Cardiac muscle cell (in vitro differentiated cells and primary cell): ENCODE data around the gene SSU72. TPM values are rescaled to one million over a fixed set of nuclear protein-coding genes. Genes with fewer than 3 reads are reported as not detected.

Source experiments
- DNase-seq, 2 donors: peaks; one replicate each; pipeline versions ENCODE4 v3.0.0 to v3.0.0-alpha.2; 2010 to 2017; ENCODE audit warnings: low read depth in 1 of 2, low spot score in 1 of 2
- H3K27ac ChIP-seq: fragments of 200-600 bp; sonication (generic); 2 replicates; pipeline ENCODE4 v1.5.1; 2016
- H3K27me3 ChIP-seq: fragments of 200-600 bp; sonication (generic); 2 replicates; pipeline ENCODE4 v1.6.0; 2016; ENCODE audit warnings: control low read depth
- H3K36me3 ChIP-seq: fragments of 200-600 bp; sonication (generic); 2 replicates; pipeline ENCODE4 v1.5.1; 2016; ENCODE audit warnings: control low read depth
- H3K4me1 ChIP-seq: fragments of 200-600 bp; sonication (generic); 2 replicates; pipeline ENCODE4 v1.8.1; 2017; ENCODE audit warnings: low read depth, mild to moderate bottlenecking, mixed run types
- H3K4me3 ChIP-seq: fragments of 200-600 bp; sonication (generic); 2 replicates; pipeline ENCODE4 v1.5.1; 2016; ENCODE audit warnings: mild to moderate bottlenecking
- H3K9me3 ChIP-seq: fragments of 200-600 bp; sonication (generic); 2 replicates; pipeline ENCODE4 v1.5.1; 2017; ENCODE audit warnings: low read depth, mild to moderate bottlenecking, control low read depth
- CTCF ChIP-seq: IDR thresholded peaks from 2 replicates; pipeline ENCODE4 v1.5.1; 2012; ENCODE audit warnings: low read depth, mild to moderate bottlenecking, low read length
- polyA plus RNA-seq: library from polyadenylated mRNA; unstranded; fragments of >200 nt; fragmentation: Nextera tagmentation; extraction: Ambion mirVana; gene quantifications from 2 replicates; pipeline ENCODE4 v1.2.1, GENCODE V29; 2016
- total RNA-seq: library from RNA; depleted of rRNA; stranded (reverse); fragments of >200 nt; gene quantifications from 2 replicates; pipeline ENCODE4 v1.2.3, GENCODE V29; 2016

The SSU72 gene
- total and polyA plus RNA-seq, 2 experiments from 2014 or later, result 97.3 to 202 TPM

GRCh38 chr1:1553821-1554494 lies 20.7 kb downstream of the SSU72 start:
- Histone ChIP-seq H3K36me3 (no peaks in the 10 kb centered on the region), H3K27me3 (no peaks in the 10 kb centered on the region), H3K4me1 (no peaks in the 10 kb centered on the region), H3K9me3 (no peaks in the 10 kb centered on the region), H3K4me3 (no peak overlapping the region), H3K27ac (no peak overlapping the region)
- no peak for TF ChIP-seq CTCF
- DNase-seq, result no peak

- no peaks in the 10 kb centered on the region for H3K4me1 ChIP-seq
- no peak for TF ChIP-seq CTCF
- no peaks in the 10 kb centered on the region for H3K9me3 ChIP-seq
- no peak for DNase-seq
- H3K27me3 ChIP-seq, result no peaks in the 10 kb centered on the region
- H3K27ac ChIP-seq, result no peak overlapping the region
- no peaks in the 10 kb centered on the region for H3K36me3 ChIP-seq
- H3K4me3 ChIP-seq, result no peak overlapping the region
Observed at GRCh38 chr1:1552263-1552639, 22.4 kb downstream of the SSU72 start.

GRCh38 chr1:1551524-1552262 lies 23.0 kb downstream of the SSU72 start:
- Histone ChIP-seq H3K27ac (peak overlapping the region; percentile 52), H3K4me1 (no peaks in the 10 kb centered on the region), H3K4me3 (no peak overlapping the region), H3K36me3 (no peaks in the 10 kb centered on the region), H3K9me3 (no peaks in the 10 kb centered on the region), H3K27me3 (no peaks in the 10 kb centered on the region)
- no peak for DNase-seq
- TF ChIP-seq CTCF, result no peak

- H3K27ac ChIP-seq, result peak overlapping the region; percentile 52
- no peak overlapping the region for H3K4me3 ChIP-seq
- H3K9me3 ChIP-seq, result no peaks in the 10 kb centered on the region
- H3K36me3 ChIP-seq, result no peaks in the 10 kb centered on the region
- H3K4me1 ChIP-seq, result no peaks in the 10 kb centered on the region
- peak; percentile 40 to 57 for DNase-seq
- H3K27me3 ChIP-seq, result no peaks in the 10 kb centered on the region
- TF ChIP-seq CTCF, result peak; percentile 41
Observed at GRCh38 chr1:1550591-1551432, 23.9 kb downstream of the SSU72 start.

GRCh38 chr1:1550087-1550486 lies 24.6 kb downstream of the SSU72 start:
- no peaks in the 10 kb centered on the region for H3K36me3 ChIP-seq
- H3K27ac ChIP-seq, result peak overlapping the region; percentile 52
- no peak for DNase-seq
- TF ChIP-seq CTCF, result no peak
- no peaks in the 10 kb centered on the region for H3K27me3 ChIP-seq
- no peaks in the 10 kb centered on the region for H3K9me3 ChIP-seq
- H3K4me1 ChIP-seq, result no peaks in the 10 kb centered on the region
- H3K4me3 ChIP-seq, result no peak overlapping the region
